Measurements from ENCODE around the gene PPFIBP1. TPM values are rescaled to one million over a fixed set of nuclear protein-coding genes. Genes with fewer than 3 reads are reported as not detected.

PPFIBP1 gene
- total and polyA plus RNA-seq, 2 of the 13 experiments (the other 11 are each of a cell fraction or from before 2014, with no cell fraction given): 16.2 to 21.8 TPM

GRCh38 chr12:27657296-27657695, 133.3 kb downstream of the PPFIBP1 start:
- Histone ChIP-seq H3K27ac (ENCODE audit: extremely low read length, insufficient read depth, low read length) (no peak overlapping the region), H3K79me2 (ENCODE audit: insufficient read depth, low read length) (no peaks in the 10 kb centered on the region), H2AFZ (ENCODE audit: low read length) (no peak overlapping the region), H4K20me1 (ENCODE audit: insufficient read depth, low read length) (no peaks in the 10 kb centered on the region), H3K4me2 (ENCODE audit: low read depth, low read length) (no peak overlapping the region), H3K4me3 (replicated peaks in 1 of 3; ENCODE audit: insufficient read depth in 1 of 3, low read depth in 2 of 3, low read length in 3 of 3) (no peak overlapping the region), H3K4me1 (ENCODE audit: insufficient read depth, low read length) (no peaks in the 10 kb centered on the region), H3K27me3 (ENCODE audit: control insufficient read depth in 1 of 2, insufficient read depth in 2 of 2, low read length in 2 of 2) (no peaks in the 10 kb centered on the region), H3K36me3 (replicated peaks in 1 of 2; ENCODE audit: control insufficient read depth in 1 of 2, insufficient read depth in 2 of 2, low read length in 2 of 2) (0 out of 5 replicates have a peak, but pooled peaks cover 0 to 3% of the 10 kb centered on the region in 2 experiments), H3K9me3 (ENCODE audit: low read length) (no peaks in the 10 kb centered on the region), H3K9ac (ENCODE audit: insufficient read depth, low read depth, low read length) (no peak overlapping the region)
- no peak for DNase-seq (ENCODE audit: low spot score)
- in situ Hi-C loops (cut with HindIII; ENCODE audit: extremely low pct_ligation_motif_present, low pct_unique_long_range_greater_than_20kb): no loop called here
- no peak for TF ChIP-seq ZC3H13 (CRISPR knock-in tag; IDR thresholded peaks at IDR 0.05)
- no peak for TF ChIP-seq MLXIP (CRISPR knock-in tag; IDR thresholded peaks at IDR 0.05; ENCODE audit: borderline replicate concordance)
- TF ChIP-seq MTF2 (CRISPR knock-in tag; IDR thresholded peaks at IDR 0.05; ENCODE audit: borderline replicate concordance): no peak
- no peak for TF ChIP-seq ZBTB10 (CRISPR knock-in tag; IDR thresholded peaks at IDR 0.05; ENCODE audit: borderline replicate concordance)
- TF ChIP-seq ZFY (CRISPR knock-in tag; IDR thresholded peaks at IDR 0.05): no peak
- TF ChIP-seq ZNF160 (CRISPR knock-in tag; IDR thresholded peaks at IDR 0.05): no peak
- TF ChIP-seq KAT8 (CRISPR knock-in tag; IDR thresholded peaks at IDR 0.05): no peak
- no peak for TF ChIP-seq TRIM22 (IDR thresholded peaks at IDR 0.05)
- no peak for TF ChIP-seq ZNF777 (CRISPR knock-in tag; IDR thresholded peaks at IDR 0.05)
- TF ChIP-seq TRIM24 (CRISPR knock-in tag; IDR thresholded peaks at IDR 0.05): no peak
- TF ChIP-seq PPARG (CRISPR knock-in tag; conservative IDR thresholded peaks at IDR 0.05): no peak
- no peak for TF ChIP-seq ZNF501 (CRISPR knock-in tag; IDR thresholded peaks at IDR 0.05)
- ChIA-PET POLR2A (no interaction called here), CTCF (ENCODE audit: low intra/inter-chr PET ratio, low total read pairs) (no interaction called here)
- FAIRE-seq: no peak
- no peak for ATAC-seq
- BruUV-seq (replicated peaks): no TSS peak
- intact Hi-C loops (cut with micrococcal nuclease; ENCODE audit: unreplicated experiment): no loop called here
- WGBS (ENCODE audit: low lambda C conversion rate): 95% methylated on average over 4 of the region's 4 CpGs
